Measurements from ENCODE around the gene THEMIS.

DNA sequence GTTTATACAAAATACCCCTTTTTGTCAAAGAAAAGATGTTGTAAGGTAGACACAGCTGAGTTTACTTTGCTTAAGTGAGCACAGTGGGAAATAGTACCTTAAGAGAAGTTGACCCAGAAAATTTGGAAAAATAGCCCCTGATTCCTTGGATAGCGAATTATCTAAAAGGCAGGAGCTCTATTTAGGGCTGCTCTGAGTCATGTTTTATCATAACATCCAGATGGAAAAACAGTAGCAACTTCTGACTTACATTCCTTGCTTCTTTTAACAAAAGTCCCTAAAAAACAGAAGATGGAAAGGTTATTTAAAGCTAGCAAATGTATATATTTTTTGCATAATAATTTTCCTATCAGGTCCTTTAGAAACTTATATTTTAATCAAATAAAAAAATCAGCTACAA, 59.0 kb downstream of the THEMIS start:
- TF ChIP-seq, protein P1, sequence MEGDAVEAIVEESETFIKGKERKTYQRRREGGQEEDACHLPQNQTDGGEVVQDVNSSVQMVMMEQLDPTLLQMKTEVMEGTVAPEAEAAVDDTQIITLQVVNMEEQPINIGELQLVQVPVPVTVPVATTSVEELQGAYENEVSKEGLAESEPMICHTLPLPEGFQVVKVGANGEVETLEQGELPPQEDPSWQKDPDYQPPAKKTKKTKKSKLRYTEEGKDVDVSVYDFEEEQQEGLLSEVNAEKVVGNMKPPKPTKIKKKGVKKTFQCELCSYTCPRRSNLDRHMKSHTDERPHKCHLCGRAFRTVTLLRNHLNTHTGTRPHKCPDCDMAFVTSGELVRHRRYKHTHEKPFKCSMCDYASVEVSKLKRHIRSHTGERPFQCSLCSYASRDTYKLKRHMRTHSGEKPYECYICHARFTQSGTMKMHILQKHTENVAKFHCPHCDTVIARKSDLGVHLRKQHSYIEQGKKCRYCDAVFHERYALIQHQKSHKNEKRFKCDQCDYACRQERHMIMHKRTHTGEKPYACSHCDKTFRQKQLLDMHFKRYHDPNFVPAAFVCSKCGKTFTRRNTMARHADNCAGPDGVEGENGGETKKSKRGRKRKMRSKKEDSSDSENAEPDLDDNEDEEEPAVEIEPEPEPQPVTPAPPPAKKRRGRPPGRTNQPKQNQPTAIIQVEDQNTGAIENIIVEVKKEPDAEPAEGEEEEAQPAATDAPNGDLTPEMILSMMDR (IDR thresholded peaks at IDR 0.05; ENCODE audit: low read length): no peak
- no peak for TF ChIP-seq EZH2 (IDR thresholded peaks at IDR 0.05; ENCODE audit: borderline replicate concordance, low read length)

All from OCI-LY1 (cell line).